CD4-positive, alpha-beta T cell treated with Interleukin-6 at 100 ng/mL for 8 hours (primary cell): ENCODE measurements around the gene TH.
"Not testable (repeated sequence)": the region's sequence is repeated elsewhere in the genome, so short reads cannot be mapped to it uniquely, and the experiment has no call there.

Source experiments
- DNase-seq: peaks from one replicate; pipeline ENCODE4 v3.0.0-alpha.2; 2020; ENCODE audit warnings: mixed read lengths, low spot score

TH gene

GRCh38 chr11:2129699-2130366 lies 41.8 kb downstream of the TH start:
- no peak for DNase-seq

- no peak for DNase-seq
Observed at GRCh38 chr11:2129308-2129698, 42.3 kb downstream of the TH start.

- no peak for DNase-seq
Observed at GRCh38 chr11:2128511-2129307, 42.9 kb downstream of the TH start.

- DNase-seq, result no peak
Observed at GRCh38 chr11:2128130-2128510, 43.5 kb downstream of the TH start.

- no peak for DNase-seq
Observed at GRCh38 chr11:2127482-2128129, 44.0 kb downstream of the TH start.

GRCh38 chr11:2126520-2127085 lies 45.0 kb downstream of the TH start:
- DNase-seq, result no peak

- not testable (repeated sequence) for DNase-seq
Observed at GRCh38 chr11:2124736-2125484, 46.7 kb downstream of the TH start.

- DNase-seq, result no peak
Observed at GRCh38 chr11:2123628-2123960, 48.0 kb downstream of the TH start.

GRCh38 chr11:2122907-2123627 lies 48.5 kb downstream of the TH start:
- DNase-seq, result no peak

GRCh38 chr11:2122222-2122906 lies 49.3 kb downstream of the TH start:
- DNase-seq, result no peak

- DNase-seq, result no peak
Observed at GRCh38 chr11:2121227-2122130, 50.1 kb downstream of the TH start.

GRCh38 chr11:2120359-2121100 lies 51.1 kb downstream of the TH start:
- no peak for DNase-seq

- DNase-seq, result no peak
Observed at GRCh38 chr11:2118677-2119076, 52.9 kb downstream of the TH start.

- DNase-seq, result no peak
Observed at GRCh38 chr11:2116680-2117079, 54.9 kb downstream of the TH start.

GRCh38 chr11:2115308-2115707 lies 56.3 kb downstream of the TH start:
- DNase-seq, result no peak

- no peak for DNase-seq
Observed at GRCh38 chr11:2114430-2115241, 57.0 kb downstream of the TH start.
